ENCODE results near the gene CBFB. TPM values are rescaled to one million over a fixed set of nuclear protein-coding genes. Genes with fewer than 3 reads are reported as not detected.

The CBFB gene
- total RNA-seq, 1 experiment from 2014 or later = 87.1 TPM

GRCh38 chr16:67149276-67150046 is 120.5 kb downstream of the CBFB start:
- Mint-ChIP-seq H3K4me3 (ENCODE audit: unreplicated experiment) (no peak overlapping the region), H3K36me3 (ENCODE audit: insufficient read depth, unreplicated experiment) (peaks cover 45% of the 10 kb centered on the region), H3K27ac (ENCODE audit: low read depth, unreplicated experiment) (no peak overlapping the region), H3K4me1 (ENCODE audit: insufficient read depth, unreplicated experiment) (peaks cover 12% of the 10 kb centered on the region), H3K27me3 (ENCODE audit: insufficient read depth, unreplicated experiment) (no peaks in the 10 kb centered on the region), H3K9me3 (ENCODE audit: unreplicated experiment) (no peaks in the 10 kb centered on the region)
- DNase-seq (ENCODE audit: unreplicated experiment) = no peak
- ChIA-PET POLR2A (interaction anchor here (0.9 kb wide), 1 partner anchor 8 kb away, joined by 5 read pairs; no protein-coding TSS in a partner anchor), CTCF (interaction anchor here (0.6 kb wide), 1 partner anchor 163 kb away, joined by 3 read pairs; no protein-coding TSS in a partner anchor)
- intact Hi-C loops (cut with micrococcal nuclease) = no loop called here
- TF ChIP-seq CTCF (IDR thresholded peaks at IDR 0.05; ENCODE audit: unreplicated experiment) = no peak
- BruUV-seq (replicated peaks) = no TSS peak

GRCh38 chr16:67150047-67150832 is 121.3 kb downstream of the CBFB start:
- TF ChIP-seq CTCF (IDR thresholded peaks at IDR 0.05; ENCODE audit: unreplicated experiment) = no peak
- Mint-ChIP-seq H3K36me3 (ENCODE audit: insufficient read depth, unreplicated experiment) (peaks cover 39% of the 10 kb centered on the region), H3K27me3 (ENCODE audit: insufficient read depth, unreplicated experiment) (no peaks in the 10 kb centered on the region), H3K27ac (ENCODE audit: low read depth, unreplicated experiment) (no peak overlapping the region), H3K9me3 (ENCODE audit: unreplicated experiment) (no peaks in the 10 kb centered on the region), H3K4me3 (ENCODE audit: unreplicated experiment) (no peak overlapping the region), H3K4me1 (ENCODE audit: insufficient read depth, unreplicated experiment) (peaks cover 12% of the 10 kb centered on the region)
- intact Hi-C loops (cut with micrococcal nuclease) = no loop called here
- DNase-seq (ENCODE audit: unreplicated experiment) = no peak
- ChIA-PET CTCF (no interaction called here), POLR2A (no interaction called here)
- no TSS peak for BruUV-seq (replicated peaks)

Other genes starting within 250 kb of the CBFB start
- gene TERB1, start 227.6 kb upstream of the CBFB start, total RNA-seq (2022) = 0.26 and 0.69 TPM in 2 replicates
- 65.5 and 65.7 TPM in 2 replicates for gene NAE1, start 198.2 kb upstream of the CBFB start, total RNA-seq (2022)
- not detected in 2 replicates for gene CA7, start 184.7 kb upstream of the CBFB start, total RNA-seq (2022)
- 21.5 and 22.8 TPM in 2 replicates for gene PDP2, start 148.6 kb upstream of the CBFB start, total RNA-seq (2022)
- 0.25 TPM in 1 of 2 replicates, not detected in the other for gene CDH16, start 110.3 kb upstream of the CBFB start, total RNA-seq (2022)
- 0.29 TPM in 1 of 2 replicates, not detected in the other for gene RRAD, start 103.6 kb upstream of the CBFB start, total RNA-seq (2022)
- gene CIAO2B, start 94.7 kb upstream of the CBFB start, total RNA-seq (2022) = 133 and 159 TPM in 2 replicates
- 65.7 and 68.7 TPM in 2 replicates for gene CES2, start 93.6 kb upstream of the CBFB start, total RNA-seq (2022)
- gene CES3, start 67.9 kb upstream of the CBFB start, total RNA-seq (2022) = 0.52 and 0.65 TPM in 2 replicates
- gene CES4A, start 40.6 kb upstream of the CBFB start, total RNA-seq (2022) = 5.1 and 6.6 TPM in 2 replicates
- 13.8 and 14.5 TPM in 2 replicates for gene PHAF1, start 80.8 kb downstream of the CBFB start, total RNA-seq (2022)
- gene B3GNT9, start 121.8 kb downstream of the CBFB start, total RNA-seq (2022) = 0.84 and 1.9 TPM in 2 replicates
- 12.9 and 13.3 TPM in 2 replicates for gene TRADD, start 130.8 kb downstream of the CBFB start, total RNA-seq (2022)
- 15.9 and 17.2 TPM in 2 replicates for gene FBXL8, start 130.8 kb downstream of the CBFB start, total RNA-seq (2022)
- 34.3 and 34.8 TPM in 2 replicates for gene HSF4, start 135.6 kb downstream of the CBFB start, total RNA-seq (2022)
- 49.8 and 65.7 TPM in 2 replicates for gene NOL3, start 141.4 kb downstream of the CBFB start, total RNA-seq (2022)
- 18.1 and 18.7 TPM in 2 replicates for gene MATCAP1, start 154.8 kb downstream of the CBFB start, total RNA-seq (2022)
- gene EXOC3L1, start 161.0 kb downstream of the CBFB start, total RNA-seq (2022) = not detected in 2 replicates
- gene E2F4, start 163.0 kb downstream of the CBFB start, total RNA-seq (2022) = 81.0 and 85.5 TPM in 2 replicates
- gene ELMO3, start 170.0 kb downstream of the CBFB start, total RNA-seq (2022) = 9.6 and 12.0 TPM in 2 replicates
- 44.4 and 55.5 TPM in 2 replicates for gene TMEM208, start 198.0 kb downstream of the CBFB start, total RNA-seq (2022)
- gene FHOD1, start 218.3 kb downstream of the CBFB start, total RNA-seq (2022) = 12.1 and 14.7 TPM in 2 replicates
- gene SLC9A5, start 219.8 kb downstream of the CBFB start, total RNA-seq (2022) = 0.40 and 1.4 TPM in 2 replicates